ENCODE measurements around the gene BHLHE41. TPM values are rescaled to one million over a fixed set of nuclear protein-coding genes. Genes with fewer than 3 reads are reported as not detected.
A peak's percentile ranks its signal among the peaks of the same experiment; 100 is the strongest.

The BHLHE41 gene
- total and polyA plus RNA-seq, 2 donors from 2014 or later: 2.2 to 34.3 TPM

- DNase-seq (peak; percentile 66 to 88 (median 74)), FAIRE-seq (no peak)
- H3K4me1 ChIP-seq (ENCODE audit: control insufficient read depth in 2 of 3, insufficient read depth in 2 of 3, low read depth in 1 of 3, low read length in 3 of 3): peaks cover 3 to 13% (median 4%) of the 10 kb centered on the region in 3 donors
- peak overlapping the region; percentile 39 to 71 for H3K27ac ChIP-seq (ENCODE audit: low read depth in 2 of 2, low read length in 2 of 2)
- peak overlapping the region; percentile 35 to 72 (median 67) for H3K4me3 ChIP-seq (ENCODE audit: low read length in 3 of 3)
- intact Hi-C loops (cut with DNase I): no loop called here
- no peaks in the 10 kb centered on the region for H3K36me3 ChIP-seq (ENCODE audit: control insufficient read depth in 2 of 3, insufficient read depth in 3 of 3, low read length in 3 of 3)
- H3K9me3 ChIP-seq (ENCODE audit: control insufficient read depth in 2 of 3, insufficient read depth in 1 of 3, low read length in 3 of 3): no peaks in the 10 kb centered on the region
- peak overlapping the region in 1 of 3 donors; percentile 57 for H3K9ac ChIP-seq (ENCODE audit: low read length in 3 of 3)
- peaks cover 31% of the 10 kb centered on the region for H3K27me3 ChIP-seq (ENCODE audit: control insufficient read depth, insufficient read depth, low read length)
- peak; percentile 28 for TF ChIP-seq CTCF (IDR thresholded peaks at IDR 0.05; ENCODE audit: borderline replicate concordance, extremely low read depth, insufficient read depth)
Observed at GRCh38 chr12:26122681-26123481, 2.0 kb downstream of the BHLHE41 start.

- Histone ChIP-seq H3K27ac (ENCODE audit: low read depth in 2 of 2, low read length in 2 of 2) (peak overlapping the region in 1 of 2 donors; percentile 71), H3K9ac (ENCODE audit: low read length in 3 of 3) (peak overlapping the region in 1 of 3 donors; percentile 27), H3K27me3 (ENCODE audit: control insufficient read depth, insufficient read depth, low read length) (peaks cover 24% of the 10 kb centered on the region), H3K4me3 (ENCODE audit: low read length in 3 of 3) (peak overlapping the region in 2 of 3 donors; percentile 55 to 72), H3K36me3 (ENCODE audit: control insufficient read depth in 2 of 3, insufficient read depth in 3 of 3, low read length in 3 of 3) (no peaks in the 10 kb centered on the region), H3K9me3 (ENCODE audit: control insufficient read depth in 2 of 3, insufficient read depth in 1 of 3, low read length in 3 of 3) (no peaks in the 10 kb centered on the region), H3K4me1 (ENCODE audit: control insufficient read depth in 2 of 3, insufficient read depth in 2 of 3, low read depth in 1 of 3, low read length in 3 of 3) (peaks cover 3 to 12% (median 4%) of the 10 kb centered on the region in 3 donors)
- no peak for FAIRE-seq
- no peak for TF ChIP-seq CTCF (IDR thresholded peaks at IDR 0.05; ENCODE audit: borderline replicate concordance, extremely low read depth, insufficient read depth)
- DNase-seq: peak; percentile 17 to 78 (median 58)
- intact Hi-C loops (cut with DNase I): no loop called here
Observed at GRCh38 chr12:26122061-26122680, 2.7 kb downstream of the BHLHE41 start.

- H3K9me3 ChIP-seq (ENCODE audit: control insufficient read depth in 2 of 3, insufficient read depth in 1 of 3, low read length in 3 of 3): no peaks in the 10 kb centered on the region
- peak overlapping the region in 2 of 3 donors; percentile 45 to 55 for H3K4me3 ChIP-seq (ENCODE audit: low read length in 3 of 3)
- intact Hi-C loops (cut with DNase I): no loop called here
- no peak for TF ChIP-seq CTCF (IDR thresholded peaks at IDR 0.05; ENCODE audit: borderline replicate concordance, extremely low read depth, insufficient read depth)
- H3K27ac ChIP-seq (ENCODE audit: low read depth in 2 of 2, low read length in 2 of 2): no peak overlapping the region
- peaks cover 3 to 7% (median 4%) of the 10 kb centered on the region in 3 donors for H3K4me1 ChIP-seq (ENCODE audit: control insufficient read depth in 2 of 3, insufficient read depth in 2 of 3, low read depth in 1 of 3, low read length in 3 of 3)
- peaks cover 19% of the 10 kb centered on the region for H3K27me3 ChIP-seq (ENCODE audit: control insufficient read depth, insufficient read depth, low read length)
- DNase-seq: peak in 1 of 5 donors; percentile 22
- no peak for FAIRE-seq
- H3K9ac ChIP-seq (ENCODE audit: low read length in 3 of 3): peak overlapping the region in 1 of 3 donors; percentile 27
- no peaks in the 10 kb centered on the region for H3K36me3 ChIP-seq (ENCODE audit: control insufficient read depth in 2 of 3, insufficient read depth in 3 of 3, low read length in 3 of 3)
Observed at GRCh38 chr12:26121323-26122060, 3.3 kb downstream of the BHLHE41 start.

Measured in kidney (tissue), 14 donors.